Right cardiac atrium (tissue), 5 donors: ENCODE results near the gene CDKN1B. TPM values are rescaled to one million over a fixed set of nuclear protein-coding genes. Genes with fewer than 3 reads are reported as not detected.

Experiments
- ATAC-seq, 2 donors: fragments of 200-7000 bp; cut with Tn5 transposase; one replicate each; pipeline versions ENCODE4 v1.8.0 to v1.9.1; 2020; ENCODE audit warnings: moderate library complexity in 2 of 2, mild to moderate bottlenecking in 1 of 2
- DNase-seq, 3 donors: peaks; one replicate each; pipeline ENCODE4 v3.0.0-alpha.2; 2020
- H3K27ac ChIP-seq: one replicate; pipeline ENCODE4 v1.5.1; 2013; ENCODE audit warnings: mild to moderate bottlenecking, low read length, control low read depth, moderate library complexity
- H3K27me3 ChIP-seq: one replicate; pipeline ENCODE4 v1.6.1; 2013; ENCODE audit not compliant: control insufficient read depth, insufficient read depth
- H3K4me1 ChIP-seq: one replicate; pipeline ENCODE4 v1.6.1; 2013; ENCODE audit warnings: low read length; ENCODE audit not compliant: control insufficient read depth, insufficient read depth
- H3K4me3 ChIP-seq: one replicate; pipeline ENCODE4 v1.5.1; 2013; ENCODE audit warnings: low read length, control low read depth
- H3K9me3 ChIP-seq: one replicate; pipeline ENCODE4 v1.6.1; 2013; ENCODE audit warnings: low read length; ENCODE audit not compliant: control insufficient read depth
- WGBS: extraction: QIAGEN DNeasy Blood & Tissue Kit; methylation state at CpG from one replicate; pipeline ENCODE4 v1.1.7; 2013; 5-methylcytosine and 5-hydroxymethylcytosine counted together
- intact Hi-C, 4 donors: fragments of 100-400 bp; cut with DNase I; formaldehyde crosslinking; loops; one replicate each; pipeline versions ENCODE4 v1.11.0 to v1.14.0; 2022 to 2023
- polyA plus RNA-seq: library from polyadenylated mRNA; stranded (reverse); fragments of 200-250 nt; gene quantifications from one replicate; pipeline ENCODE4 v1.2.3, GENCODE V29; 2013
- total RNA-seq, 4 donors: library from RNA; stranded (reverse); fragmentation: NEBNext Ultra II Directional; extraction: Animal tissue kit (Norgen Biotek cat#: 25700); gene quantifications; one replicate each; pipeline ENCODE4 v1.2.1, GENCODE V29; 2021
- donor health status: healthy with polysubstance abuse.
- donor health status: DM: no; HTN: yes; CAD: no.
- donor health status: DM: no; HTN: no; CAD: no.
- donor health status: DM: no; HTN: yes; CAD: no; lungs with severe emphysema.
- donor health status: DM: yes; HTN: yes; CAD: no.

Gene CDKN1B
- total and polyA plus RNA-seq, 5 donors, result 28.9 to 48.0 (median 45.6) TPM

GRCh38 chr12:12719496-12719895 lies 2.3 kb downstream of the CDKN1B start:
- Histone ChIP-seq H3K4me1 (peaks cover 4% of the 10 kb centered on the region), H3K4me3 (peak overlapping the region; percentile 92), H3K27ac (no peak overlapping the region), H3K27me3 (no peaks in the 10 kb centered on the region), H3K9me3 (no peaks in the 10 kb centered on the region)
- intact Hi-C loops, result no loop called here
- 10% methylated on average over 3 of the region's 3 CpGs for WGBS
- DNase-seq, result no peak
- ATAC-seq, result no peak

DNA sequence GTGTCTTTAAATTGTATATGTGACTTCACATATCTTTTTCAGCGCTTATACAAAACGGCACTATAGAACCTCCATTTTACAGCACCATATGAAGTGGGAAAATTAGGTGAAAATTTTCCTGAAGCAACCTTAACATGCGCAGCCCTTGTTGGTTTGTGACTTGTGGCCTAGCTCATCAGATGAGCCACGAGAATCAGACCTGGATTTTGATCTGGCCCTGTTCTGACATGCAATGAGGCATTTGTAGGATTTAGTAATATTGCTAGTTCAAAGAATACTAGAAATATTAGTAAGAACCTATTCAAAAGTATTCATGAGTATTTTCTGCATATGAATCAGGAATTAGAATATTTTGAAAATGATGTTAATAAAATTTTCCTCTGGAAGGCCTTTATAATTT lies 2.9 kb downstream of the CDKN1B start:
- Histone ChIP-seq H3K4me3 (peak overlapping the region; percentile 92), H3K4me1 (peaks cover 4% of the 10 kb centered on the region), H3K27ac (no peak overlapping the region), H3K9me3 (no peaks in the 10 kb centered on the region), H3K27me3 (no peaks in the 10 kb centered on the region)
- intact Hi-C loops, result loop anchor here in 1 of 4 donors (10.0 kb wide), 1 partner anchor 65 kb away; the partner anchor contains the start of gene APOLD1
- ATAC-seq, result no peak
- WGBS, result 46% methylated on average over 4 of the region's 4 CpGs
- no peak for DNase-seq

DNA sequence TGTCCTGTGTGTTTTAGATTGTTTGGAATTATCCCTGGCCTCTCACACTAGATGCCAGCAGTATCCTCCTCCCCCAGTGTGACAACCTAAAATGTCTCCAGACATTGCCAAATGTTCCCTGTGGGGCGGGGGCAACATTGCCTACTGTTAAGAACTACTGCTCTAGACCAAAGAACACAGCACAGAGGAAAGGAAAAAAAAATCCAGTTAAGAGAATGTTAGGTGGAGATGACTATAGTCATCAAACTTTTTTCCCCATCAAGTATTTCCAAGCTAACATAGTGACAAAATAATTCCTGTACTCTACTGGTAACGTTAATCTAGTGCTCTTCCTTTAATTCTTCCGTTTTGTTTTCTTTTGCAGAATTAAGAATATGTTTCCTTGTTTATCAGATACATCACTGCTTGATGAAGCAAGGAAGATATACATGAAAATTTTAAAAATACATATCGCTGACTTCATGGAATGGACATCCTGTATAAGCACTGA lies 3.5 kb downstream of the CDKN1B start:
- H3K9me3 ChIP-seq, result no peaks in the 10 kb centered on the region
- 48% methylated on average over 4 of the region's 4 CpGs for WGBS
- H3K27ac ChIP-seq, result peak overlapping the region; percentile 46
- intact Hi-C loops, result loop anchor here in 1 of 4 donors (10.0 kb wide), 1 partner anchor 64 kb away; the partner anchor contains the start of gene APOLD1
- H3K4me1 ChIP-seq, result no peaks in the 10 kb centered on the region
- H3K27me3 ChIP-seq, result no peaks in the 10 kb centered on the region
- no peak for DNase-seq
- no peak for ATAC-seq
- H3K4me3 ChIP-seq, result peak overlapping the region; percentile 21

DNA sequence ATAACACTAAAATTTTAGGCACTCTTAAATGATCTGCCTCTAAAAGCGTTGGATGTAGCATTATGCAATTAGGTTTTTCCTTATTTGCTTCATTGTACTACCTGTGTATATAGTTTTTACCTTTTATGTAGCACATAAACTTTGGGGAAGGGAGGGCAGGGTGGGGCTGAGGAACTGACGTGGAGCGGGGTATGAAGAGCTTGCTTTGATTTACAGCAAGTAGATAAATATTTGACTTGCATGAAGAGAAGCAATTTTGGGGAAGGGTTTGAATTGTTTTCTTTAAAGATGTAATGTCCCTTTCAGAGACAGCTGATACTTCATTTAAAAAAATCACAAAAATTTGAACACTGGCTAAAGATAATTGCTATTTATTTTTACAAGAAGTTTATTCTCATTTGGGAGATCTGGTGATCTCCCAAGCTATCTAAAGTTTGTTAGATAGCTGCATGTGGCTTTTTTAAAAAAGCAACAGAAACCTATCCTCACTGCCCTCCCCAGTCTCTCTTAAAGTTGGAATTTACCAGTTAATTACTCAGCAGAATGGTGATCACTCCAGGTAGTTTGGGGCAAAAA lies 4.1 kb downstream of the CDKN1B start:
- WGBS, result 46% methylated on average over 3 of the region's 3 CpGs
- H3K27ac ChIP-seq, result no peak overlapping the region
- H3K27me3 ChIP-seq, result no peaks in the 10 kb centered on the region
- ATAC-seq, result no peak
- peak overlapping the region; percentile 7 for H3K4me3 ChIP-seq
- intact Hi-C loops, result loop anchor here in 1 of 4 donors (10.0 kb wide), 1 partner anchor 64 kb away; the partner anchor contains the start of gene APOLD1
- no peaks in the 10 kb centered on the region for H3K9me3 ChIP-seq
- no peak for DNase-seq
- H3K4me1 ChIP-seq, result no peaks in the 10 kb centered on the region

- H3K9me3 ChIP-seq, result no peaks in the 10 kb centered on the region
- DNase-seq (no peak), ATAC-seq (no peak)
- WGBS, result 72% methylated on average over 2 of the region's 2 CpGs
- no peak overlapping the region for H3K27ac ChIP-seq
- no peaks in the 10 kb centered on the region for H3K27me3 ChIP-seq
- intact Hi-C loops, result loop anchor here in 1 of 4 donors (10.0 kb wide), 1 partner anchor 63 kb away; the partner anchor contains the start of gene APOLD1
- no peak overlapping the region for H3K4me3 ChIP-seq
- H3K4me1 ChIP-seq, result peaks cover 2% of the 10 kb centered on the region
Measured at GRCh38 chr12:12721814-12722434, 4.8 kb downstream of the CDKN1B start.

DNA sequence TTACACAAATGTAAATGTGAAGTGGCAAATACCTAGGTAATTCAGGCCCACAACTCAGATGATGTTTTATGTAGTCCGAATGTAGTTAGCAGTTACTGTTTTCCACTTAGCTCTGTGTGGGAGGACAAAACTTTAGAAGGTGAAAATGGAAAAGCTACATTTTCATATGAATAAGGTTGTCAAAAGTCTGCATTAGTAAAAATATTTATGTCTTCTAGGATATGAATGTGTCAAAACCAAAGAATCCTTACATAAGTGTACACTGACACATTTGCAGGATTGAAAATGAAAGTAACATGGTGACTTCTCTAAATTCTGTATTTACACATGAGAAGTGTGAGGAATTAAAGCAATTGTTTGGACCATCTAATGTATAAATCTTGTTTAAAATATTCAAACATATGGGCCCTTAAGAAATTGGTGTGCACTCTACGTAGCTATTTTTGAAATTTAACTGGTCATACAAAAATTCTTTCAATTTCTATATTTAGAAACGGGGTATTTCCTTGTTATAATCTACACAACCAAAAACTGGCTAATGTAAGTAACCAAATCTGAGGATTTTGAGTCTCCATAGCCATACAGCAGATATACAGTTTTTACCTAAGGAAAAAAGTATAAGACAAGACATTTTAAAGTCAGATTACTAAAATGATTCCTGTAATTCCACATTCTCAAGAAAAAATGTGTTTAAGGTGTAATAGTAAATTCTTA lies 5.4 kb downstream of the CDKN1B start:
- peak overlapping the region; percentile 52 for H3K4me3 ChIP-seq
- no peaks in the 10 kb centered on the region for H3K27me3 ChIP-seq
- WGBS, result 28% methylated on average over 3 of the region's 3 CpGs
- peaks cover 2% of the 10 kb centered on the region for H3K4me1 ChIP-seq
- H3K9me3 ChIP-seq, result no peaks in the 10 kb centered on the region
- intact Hi-C loops, result loop anchor here in 1 of 4 donors (10.0 kb wide), 1 partner anchor 62 kb away; the partner anchor contains the start of gene APOLD1
- no peak for DNase-seq
- no peak overlapping the region for H3K27ac ChIP-seq
- no peak for ATAC-seq

GRCh38 chr12:12723149-12723680 lies 6.0 kb downstream of the CDKN1B start:
- H3K27ac ChIP-seq, result peak overlapping the region; percentile 85
- WGBS, result 23% methylated on average over 11 of the region's 11 CpGs
- DNase-seq (no peak), ATAC-seq (no peak)
- no peaks in the 10 kb centered on the region for H3K27me3 ChIP-seq
- H3K4me1 ChIP-seq, result peaks cover 2% of the 10 kb centered on the region
- intact Hi-C loops, result loop anchor here in 1 of 4 donors (10.0 kb wide), 1 partner anchor 62 kb away; the partner anchor contains the start of gene APOLD1
- H3K4me3 ChIP-seq, result peak overlapping the region; percentile 52
- H3K9me3 ChIP-seq, result no peaks in the 10 kb centered on the region

DNA sequence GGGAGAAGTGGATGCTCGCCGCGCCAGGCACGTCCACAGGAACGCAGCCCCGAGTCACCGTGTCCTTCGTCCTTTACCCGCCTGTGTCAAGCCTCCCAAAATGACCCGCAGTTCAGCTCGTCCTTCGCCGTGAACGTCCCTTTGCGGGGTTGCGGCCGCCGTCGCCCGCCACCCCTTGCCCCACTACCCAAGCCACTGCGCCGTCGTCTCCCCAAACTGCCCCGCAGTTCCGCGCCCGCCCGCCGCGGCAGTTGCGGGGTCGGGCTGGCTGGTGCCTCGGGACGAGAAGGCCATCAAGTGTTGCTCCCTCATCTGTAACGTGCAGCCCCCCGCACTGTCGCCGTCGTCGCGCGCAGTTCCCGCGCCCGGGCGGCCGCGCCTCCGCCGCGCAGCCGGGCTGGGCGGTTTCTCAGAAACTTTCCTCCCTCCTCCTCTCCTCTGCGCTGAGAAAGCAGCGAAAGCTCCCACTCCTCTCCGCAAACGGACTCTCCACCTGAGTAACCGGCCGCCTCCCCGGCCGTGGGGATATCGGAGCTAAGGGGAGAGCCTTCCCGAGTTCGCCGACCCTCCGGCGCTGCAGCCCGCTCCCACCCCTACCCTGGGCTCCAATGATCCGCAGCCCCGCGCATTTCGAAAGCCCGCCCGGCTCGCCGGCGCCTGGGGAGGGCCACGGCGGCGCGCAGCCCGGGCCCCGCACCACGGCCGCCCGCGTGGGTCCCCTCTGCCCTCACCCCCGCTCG lies 6.7 kb downstream of the CDKN1B start:
- Histone ChIP-seq H3K27me3 (no peaks in the 10 kb centered on the region), H3K4me1 (peaks cover 2% of the 10 kb centered on the region), H3K4me3 (peak overlapping the region; percentile 52), H3K27ac (peak overlapping the region; percentile 85), H3K9me3 (no peaks in the 10 kb centered on the region)
- DNase-seq (peak; percentile 45 to 82 (median 79)), ATAC-seq (peak; percentile 39 to 40)
- WGBS, result under 1% methylated on average over 89 of the region's 89 CpGs
- intact Hi-C loops, result loop anchor here in 1 of 4 donors (10.0 kb wide), 1 partner anchor 61 kb away; the partner anchor contains the start of gene APOLD1

DNA sequence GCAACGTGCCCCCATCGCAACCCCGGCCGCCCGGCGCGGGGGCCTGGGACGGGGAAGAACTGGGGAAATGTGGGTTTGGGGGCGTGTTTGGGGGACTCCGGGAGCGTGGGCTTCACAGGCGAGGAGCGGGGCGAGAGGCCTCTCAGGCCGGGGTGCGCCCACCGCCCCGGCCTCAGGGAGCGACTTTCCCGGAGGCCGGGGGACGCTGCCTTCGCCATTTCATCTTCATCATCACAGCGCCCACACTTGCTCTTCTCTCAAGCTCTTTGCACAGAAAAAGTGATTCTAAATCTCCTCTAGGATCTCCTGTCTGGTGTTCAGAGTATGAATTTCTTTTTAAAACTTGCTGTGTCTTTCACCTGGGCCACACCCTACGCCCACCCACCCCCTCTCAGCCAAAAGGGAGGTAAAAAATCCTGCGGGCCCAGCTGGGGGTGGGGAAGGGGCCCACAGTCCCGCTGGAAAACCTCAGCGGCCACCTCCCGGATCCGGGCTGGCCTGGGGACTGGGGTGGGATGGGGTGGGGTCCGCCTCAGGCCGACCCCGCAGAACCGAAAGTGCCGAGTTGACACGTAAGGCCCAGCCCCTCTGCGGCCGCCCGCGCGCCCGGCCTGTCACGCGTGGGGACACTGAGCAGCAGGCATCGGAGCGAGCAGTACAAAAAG lies 7.4 kb downstream of the CDKN1B start:
- Histone ChIP-seq H3K27ac (peak overlapping the region; percentile 85), H3K27me3 (no peaks in the 10 kb centered on the region), H3K4me1 (peaks cover 2% of the 10 kb centered on the region), H3K9me3 (no peaks in the 10 kb centered on the region), H3K4me3 (peak overlapping the region; percentile 52)
- ATAC-seq, result peak in 1 of 2 donors; percentile 1
- no peak for DNase-seq
- intact Hi-C loops, result loop anchor here in 1 of 4 donors (10.0 kb wide), 1 partner anchor 60 kb away; the partner anchor contains the start of gene APOLD1
- under 1% methylated on average over 46 of the region's 46 CpGs for WGBS
